GM12801 (cell line): ENCODE results near the gene ATXN1.

Experiments
- TF ChIP-seq, protein P1 (sequence below): IDR thresholded peaks from one replicate; pipeline ENCODE4 v1.5.1; 2011; ENCODE audit warnings: control low read depth; ENCODE audit not compliant: insufficient read length; ENCODE audit errors: extremely low read depth

The ATXN1 gene

DNA sequence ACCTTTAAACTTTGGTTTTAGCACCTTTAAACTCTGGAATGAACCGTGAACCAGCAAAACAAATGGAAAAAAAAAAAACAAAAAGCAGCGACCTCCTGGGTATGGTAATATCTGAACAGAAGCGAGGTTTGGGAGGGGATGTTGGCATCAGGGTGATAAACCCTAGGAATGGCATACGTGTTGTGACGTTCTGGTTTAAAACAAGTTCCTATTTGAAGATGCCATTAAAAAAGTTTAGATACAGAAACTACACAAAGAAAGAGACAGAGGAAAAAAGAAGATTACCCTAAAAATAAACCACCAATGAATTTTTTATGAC is 60.4 kb downstream of the ATXN1 start:
- TF ChIP-seq, protein P1, sequence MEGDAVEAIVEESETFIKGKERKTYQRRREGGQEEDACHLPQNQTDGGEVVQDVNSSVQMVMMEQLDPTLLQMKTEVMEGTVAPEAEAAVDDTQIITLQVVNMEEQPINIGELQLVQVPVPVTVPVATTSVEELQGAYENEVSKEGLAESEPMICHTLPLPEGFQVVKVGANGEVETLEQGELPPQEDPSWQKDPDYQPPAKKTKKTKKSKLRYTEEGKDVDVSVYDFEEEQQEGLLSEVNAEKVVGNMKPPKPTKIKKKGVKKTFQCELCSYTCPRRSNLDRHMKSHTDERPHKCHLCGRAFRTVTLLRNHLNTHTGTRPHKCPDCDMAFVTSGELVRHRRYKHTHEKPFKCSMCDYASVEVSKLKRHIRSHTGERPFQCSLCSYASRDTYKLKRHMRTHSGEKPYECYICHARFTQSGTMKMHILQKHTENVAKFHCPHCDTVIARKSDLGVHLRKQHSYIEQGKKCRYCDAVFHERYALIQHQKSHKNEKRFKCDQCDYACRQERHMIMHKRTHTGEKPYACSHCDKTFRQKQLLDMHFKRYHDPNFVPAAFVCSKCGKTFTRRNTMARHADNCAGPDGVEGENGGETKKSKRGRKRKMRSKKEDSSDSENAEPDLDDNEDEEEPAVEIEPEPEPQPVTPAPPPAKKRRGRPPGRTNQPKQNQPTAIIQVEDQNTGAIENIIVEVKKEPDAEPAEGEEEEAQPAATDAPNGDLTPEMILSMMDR: no peak

- TF ChIP-seq, protein P1: no peak
These were observed 60.9 kb downstream of the ATXN1 start for GRCh38 chr6:16700202-16700915.

GRCh38 chr6:16698997-16699868 is 62.0 kb downstream of the ATXN1 start:
- TF ChIP-seq, protein P1: no peak

DNA sequence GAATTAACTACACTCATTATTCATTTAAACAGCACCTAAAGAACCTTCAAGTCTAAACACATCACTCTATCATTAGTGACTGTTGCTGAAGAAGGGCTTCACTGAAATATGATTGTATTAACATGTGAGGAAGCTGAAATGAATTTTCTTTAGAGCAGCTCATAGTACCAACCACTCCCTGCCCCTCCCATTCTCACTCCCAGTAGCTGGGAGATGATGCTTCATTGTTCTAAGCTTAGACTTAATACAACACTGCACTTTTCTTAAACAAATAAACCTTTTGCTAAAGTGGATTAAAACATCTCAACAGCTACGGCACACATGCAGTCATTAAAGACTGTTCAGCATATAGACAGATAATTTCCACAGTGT is 63.1 kb downstream of the ATXN1 start:
- TF ChIP-seq, protein P1: no peak

DNA sequence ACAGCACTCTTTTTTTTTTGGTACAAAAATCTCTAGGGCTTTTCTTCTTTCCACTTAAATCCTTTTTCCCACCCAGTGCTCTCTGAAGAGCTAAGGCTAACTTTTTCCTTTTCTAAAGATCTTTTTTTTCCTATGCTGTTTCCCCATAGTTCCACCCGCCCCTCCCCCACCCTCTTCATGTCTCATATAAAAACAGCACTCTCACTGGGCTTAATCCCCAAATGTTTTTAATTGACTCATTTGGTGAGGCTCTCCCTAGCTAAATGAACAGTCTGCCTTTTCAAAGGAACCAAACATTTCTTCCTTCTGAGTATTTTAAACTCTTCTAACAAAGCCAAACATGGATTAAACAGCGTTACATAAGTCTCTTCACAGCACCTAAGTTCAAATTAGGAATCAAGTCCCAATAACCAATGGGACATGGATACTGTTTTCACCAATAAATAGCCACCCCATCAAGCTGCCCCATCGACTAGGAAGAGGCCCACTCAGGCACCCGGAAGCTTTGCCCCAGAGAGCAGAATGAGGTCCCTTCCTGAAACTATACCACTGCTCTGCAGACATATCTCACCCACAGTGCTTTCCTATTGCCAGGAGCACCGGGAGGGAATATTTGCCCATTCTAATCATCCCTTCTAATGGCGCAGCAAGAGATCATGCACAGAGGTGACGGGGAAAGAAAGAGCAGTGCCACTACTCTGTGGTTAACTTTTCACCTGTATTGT is 63.7 kb downstream of the ATXN1 start:
- TF ChIP-seq, protein P1: no peak

- TF ChIP-seq, protein P1: no peak
These were observed 64.8 kb downstream of the ATXN1 start for GRCh38 chr6:16696496-16696895.
